ENCODE data around the gene ENTPD6.

GRCh38 chr20:25247518-25247955 lies 52.0 kb downstream of the ENTPD6 start:
- TF ChIP-seq CTCF (IDR thresholded peaks at IDR 0.05) (no peak), POLR2A (IDR thresholded peaks at IDR 0.05) (no peak)

Data from prostate gland (tissue), 2 donors.